SH-SY5Y (cell line): ENCODE results near the gene KLF13.

Source experiments
- GATA2 ChIP-seq: IDR thresholded peaks from 2 replicates; pipeline ENCODE4 v1.6.1; 2011; ENCODE audit warnings: mild to moderate bottlenecking, low read depth, low read length
- GATA3 ChIP-seq: IDR thresholded peaks from 2 replicates; pipeline ENCODE4 v1.6.1; 2011; ENCODE audit warnings: low read depth, mild to moderate bottlenecking, low read length, moderate library complexity

DNA sequence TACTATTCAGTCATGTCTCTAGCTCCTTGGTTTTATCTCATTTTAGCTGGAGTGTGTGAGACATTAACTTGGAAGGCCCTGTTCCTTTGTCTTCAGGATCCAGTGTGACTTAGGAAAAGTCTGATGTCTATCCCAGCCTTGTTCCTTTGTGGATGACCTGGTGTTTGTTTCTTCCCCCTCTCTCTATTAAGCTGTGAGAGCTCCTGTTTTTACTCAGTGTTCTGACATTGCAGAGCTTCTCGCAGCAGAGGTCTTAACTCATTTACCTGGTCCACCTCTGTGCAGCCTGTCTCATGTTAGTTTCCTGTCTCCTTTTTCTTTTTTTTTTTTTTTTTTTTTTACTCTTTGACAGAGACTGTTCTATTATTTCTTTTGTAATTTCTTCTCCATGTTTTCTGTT is 43.1 kb downstream of the KLF13 start:
- TF ChIP-seq GATA3 (no peak), GATA2 (no peak)
